GM21619 (cell line): ENCODE results near the gene CDH13.

Source experiments
- ATAC-seq: cut with Tn5 transposase; IDR thresholded peaks from one replicate; pipeline ENCODE4 v1.9.1; 2021; ENCODE audit not compliant: unreplicated experiment

The CDH13 gene

DNA sequence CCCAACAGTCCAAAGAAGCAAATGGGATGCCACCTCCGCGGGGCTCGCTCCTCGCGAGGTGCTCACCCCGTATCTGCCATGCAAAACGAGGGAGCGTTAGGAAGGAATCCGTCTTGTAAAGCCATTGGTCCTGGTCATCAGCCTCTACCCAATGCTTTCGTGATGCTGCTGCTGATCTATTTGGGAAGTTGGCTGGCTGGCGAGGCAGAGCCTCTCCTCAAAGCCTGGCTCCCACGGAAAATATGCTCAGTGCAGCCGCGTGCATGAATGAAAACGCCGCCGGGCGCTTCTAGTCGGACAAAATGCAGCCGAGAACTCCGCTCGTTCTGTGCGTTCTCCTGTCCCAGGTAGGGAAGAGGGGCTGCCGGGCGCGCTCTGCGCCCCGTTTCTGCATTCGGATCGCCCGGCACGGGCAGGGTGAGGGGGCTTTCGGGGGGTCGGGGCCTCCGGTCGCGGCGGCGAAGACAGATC lies at the start of gene CDH13:
Gene CDH13, plus strand, starts transcription at position 179 of the 471 bp plus-strand sequence.
- no peak for ATAC-seq

DNA sequence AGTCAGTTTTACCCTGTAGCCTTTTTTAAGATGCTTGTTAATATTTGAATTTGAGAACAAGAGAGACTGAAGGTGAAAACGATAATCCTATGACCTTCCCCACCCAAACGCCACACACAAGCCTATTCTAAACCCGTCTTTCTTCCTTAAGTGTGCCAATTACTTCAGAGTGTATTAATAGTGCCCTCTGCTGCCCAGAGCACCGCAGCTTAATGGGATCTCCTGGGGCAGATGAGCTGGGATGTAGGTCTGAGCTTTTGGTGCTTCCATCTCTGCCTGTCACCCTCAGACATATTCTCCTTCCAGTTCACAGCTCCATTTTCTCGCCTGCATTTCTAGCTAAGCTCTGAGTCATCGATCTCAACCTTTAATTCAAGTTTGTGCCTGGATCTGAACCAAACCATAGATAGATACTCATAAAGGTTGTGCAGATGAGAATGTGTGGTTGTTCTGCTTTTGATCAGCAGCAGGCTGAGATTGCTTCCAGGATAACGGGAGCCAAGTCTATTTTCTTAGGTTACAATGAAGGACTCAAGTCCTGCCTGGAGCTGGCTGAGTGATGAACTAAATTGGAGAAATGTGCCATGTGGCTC lies 46.4 kb upstream of the CDH13 start:
- no peak for ATAC-seq

DNA sequence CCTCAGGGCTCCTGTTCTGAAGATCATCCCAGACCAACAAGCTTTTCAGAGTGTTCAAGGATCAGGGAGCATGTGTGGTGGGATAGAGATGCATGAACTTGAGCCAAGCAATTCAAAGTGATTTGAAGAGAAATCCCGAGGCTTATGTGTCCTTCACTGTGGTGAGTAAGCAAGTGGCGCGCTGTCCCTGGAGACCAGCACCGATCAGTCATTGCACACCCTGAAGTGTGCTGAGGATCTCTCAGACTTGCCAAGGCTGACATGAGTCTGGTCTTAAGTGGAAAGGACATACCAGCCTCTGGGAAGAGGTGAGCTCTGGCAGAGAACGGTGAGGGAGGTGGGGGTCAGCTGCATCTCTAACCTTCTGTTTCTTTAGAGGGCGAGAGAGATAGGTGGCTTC lies 43.8 kb upstream of the CDH13 start:
- no peak for ATAC-seq

DNA sequence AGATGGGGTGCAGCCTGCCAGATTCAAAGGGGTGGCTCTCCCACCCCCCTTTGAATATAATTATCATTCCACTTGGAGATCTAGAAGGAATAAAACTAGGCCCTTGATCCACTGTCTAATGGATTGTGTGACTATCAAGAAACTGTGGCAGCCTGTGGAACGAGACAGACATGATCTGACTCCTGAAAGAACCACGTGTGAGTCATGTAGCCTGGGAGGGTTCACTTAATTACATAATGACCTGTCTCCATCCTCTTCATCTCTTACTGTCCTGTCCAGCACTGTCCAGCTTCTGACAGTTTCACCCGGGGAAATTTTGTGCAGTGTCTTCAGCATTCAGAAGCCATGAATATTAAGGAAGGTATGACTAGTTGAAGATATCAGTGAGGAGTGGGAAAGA lies 43.3 kb upstream of the CDH13 start:
- ATAC-seq: no peak

DNA sequence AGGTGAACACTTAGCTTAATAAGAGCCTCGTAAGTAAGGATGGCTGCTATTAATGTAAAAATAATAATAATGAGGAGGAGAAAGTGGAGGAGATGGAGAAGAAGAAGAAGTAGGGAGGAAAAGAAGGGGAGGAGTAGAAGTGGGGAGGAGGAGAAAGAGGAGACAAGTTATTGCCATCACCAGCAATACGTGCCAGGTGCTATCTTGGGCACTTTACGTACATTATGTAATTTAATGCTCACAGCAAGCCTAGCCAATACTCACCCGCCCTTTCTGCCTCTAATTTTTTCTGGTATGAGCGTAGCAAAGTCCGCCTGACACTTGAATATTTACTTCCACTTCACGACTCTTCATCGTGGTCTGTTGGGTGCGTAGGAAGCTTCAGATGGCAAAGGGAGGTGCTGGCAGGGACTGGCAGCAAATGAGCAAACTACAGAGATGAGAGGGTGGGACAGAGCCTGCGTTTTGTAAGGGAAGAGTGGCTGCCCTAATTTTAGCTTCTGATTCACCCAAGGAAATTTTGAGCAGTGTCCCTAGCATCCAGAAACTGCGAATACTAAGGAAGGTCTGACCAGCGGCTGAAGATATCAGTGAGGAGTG lies 42.1 kb upstream of the CDH13 start:
- no peak for ATAC-seq

DNA sequence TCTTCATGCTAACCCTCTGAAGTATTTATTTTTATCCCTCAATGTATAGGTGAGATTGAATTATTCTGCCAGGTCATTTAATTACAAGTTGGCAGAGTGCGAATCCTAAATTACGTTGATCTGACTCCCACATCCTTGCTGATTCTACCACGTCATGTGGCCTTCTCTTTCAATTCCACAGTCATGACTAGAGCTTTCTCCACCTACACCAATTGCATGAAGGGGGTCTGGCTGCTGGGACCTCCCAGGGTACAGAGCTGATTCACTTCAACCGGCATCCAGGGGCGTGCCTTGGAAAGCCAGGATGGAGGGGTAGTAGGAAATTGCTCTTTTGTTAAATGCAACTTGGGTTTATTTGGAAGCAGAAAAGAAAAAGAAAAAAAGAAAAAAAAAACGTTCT lies 41.1 kb upstream of the CDH13 start:
- ATAC-seq: no peak

DNA sequence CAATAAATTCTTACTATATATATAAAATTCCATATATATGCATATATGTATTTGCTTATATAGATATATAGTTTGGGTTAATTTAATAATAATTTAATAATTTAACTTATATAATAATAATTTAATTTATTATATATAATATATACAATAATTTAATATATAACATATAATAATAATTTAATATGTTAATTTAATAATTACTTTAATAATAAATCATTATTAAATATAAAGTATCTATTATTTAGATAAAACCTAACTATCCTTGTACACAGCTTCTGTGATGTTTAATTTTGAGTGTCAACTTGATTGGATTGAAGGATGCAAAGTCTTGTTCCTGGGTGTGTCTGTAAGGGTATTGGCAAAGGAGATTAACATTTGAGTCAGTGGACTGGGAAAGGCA lies 40.6 kb upstream of the CDH13 start:
- no peak for ATAC-seq

DNA sequence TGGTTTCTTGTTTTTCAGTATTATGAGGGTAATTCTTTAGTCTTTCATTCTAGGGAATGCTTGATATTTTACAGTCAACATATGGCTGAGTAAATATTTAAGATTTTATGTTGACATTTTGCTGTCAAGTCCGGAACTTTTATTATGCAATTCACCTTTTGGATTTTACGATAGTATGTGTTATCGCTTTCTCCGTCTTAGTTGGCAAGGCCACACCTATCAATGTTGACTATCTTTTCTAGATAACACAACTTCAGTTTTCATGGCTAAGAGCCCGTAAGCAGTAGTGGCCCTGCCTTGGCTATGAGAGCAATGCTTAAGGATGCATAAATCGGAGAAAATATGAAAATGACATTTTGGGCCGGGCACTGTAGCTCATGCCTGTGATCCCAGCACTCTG lies 39.5 kb upstream of the CDH13 start:
- no peak for ATAC-seq

DNA sequence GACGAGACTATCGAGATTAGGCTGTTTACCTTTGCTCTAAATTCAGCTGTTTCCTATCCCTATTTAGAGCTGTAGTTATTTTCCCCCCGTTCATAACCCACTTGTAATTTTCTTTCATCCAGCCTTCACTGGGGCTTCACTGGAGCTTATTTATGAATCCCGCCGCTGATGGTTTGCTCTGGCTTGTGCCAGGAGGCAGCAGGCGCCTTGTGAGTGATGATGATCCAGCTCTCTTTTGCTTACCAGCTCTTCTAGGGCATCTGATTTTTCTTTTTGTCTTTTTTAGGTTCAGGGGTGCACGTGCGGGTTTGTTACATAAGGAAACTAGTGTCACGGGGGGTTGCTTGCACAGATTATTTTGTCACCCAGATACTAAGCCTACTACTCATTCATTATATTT lies 37.4 kb upstream of the CDH13 start:
- ATAC-seq: no peak

DNA sequence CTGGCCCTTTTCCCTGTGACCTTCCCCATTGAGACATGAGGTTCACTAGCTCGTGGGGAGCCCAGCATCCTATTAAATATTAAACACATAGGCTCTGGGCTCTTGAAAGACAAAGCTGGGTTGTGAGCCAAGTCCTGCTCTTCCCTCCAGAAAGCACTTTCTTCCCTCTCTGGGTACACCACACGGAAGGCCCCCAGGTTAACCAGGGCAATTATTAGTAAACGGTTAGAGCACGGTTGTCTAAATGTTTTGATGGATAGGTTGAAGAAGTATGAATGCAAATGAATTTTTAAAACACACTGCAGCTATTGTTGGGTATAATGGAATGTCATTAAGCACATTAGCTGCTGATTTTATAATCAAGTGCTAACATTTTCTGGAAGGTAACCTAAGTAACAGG lies 32.7 kb upstream of the CDH13 start:
- no peak for ATAC-seq

DNA sequence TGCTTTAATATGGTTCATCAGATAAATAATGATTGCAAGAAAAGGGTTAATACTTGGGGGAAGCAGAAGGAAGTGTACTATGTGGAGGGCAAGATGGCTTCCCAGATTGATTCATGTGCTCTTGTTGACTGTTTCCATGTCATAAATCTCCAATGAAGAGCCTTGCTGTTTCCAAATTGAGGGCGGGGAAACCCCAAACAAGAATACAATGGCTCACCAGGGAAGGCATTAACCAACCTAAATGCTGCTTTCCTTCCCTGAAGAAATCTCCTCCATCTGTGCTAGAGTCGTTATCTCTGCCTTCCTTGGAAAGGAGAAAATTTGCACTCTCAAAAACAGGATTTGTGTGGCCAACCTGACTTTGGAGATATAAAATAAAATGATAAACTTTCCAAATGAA lies 28.0 kb upstream of the CDH13 start:
- ATAC-seq: no peak

DNA sequence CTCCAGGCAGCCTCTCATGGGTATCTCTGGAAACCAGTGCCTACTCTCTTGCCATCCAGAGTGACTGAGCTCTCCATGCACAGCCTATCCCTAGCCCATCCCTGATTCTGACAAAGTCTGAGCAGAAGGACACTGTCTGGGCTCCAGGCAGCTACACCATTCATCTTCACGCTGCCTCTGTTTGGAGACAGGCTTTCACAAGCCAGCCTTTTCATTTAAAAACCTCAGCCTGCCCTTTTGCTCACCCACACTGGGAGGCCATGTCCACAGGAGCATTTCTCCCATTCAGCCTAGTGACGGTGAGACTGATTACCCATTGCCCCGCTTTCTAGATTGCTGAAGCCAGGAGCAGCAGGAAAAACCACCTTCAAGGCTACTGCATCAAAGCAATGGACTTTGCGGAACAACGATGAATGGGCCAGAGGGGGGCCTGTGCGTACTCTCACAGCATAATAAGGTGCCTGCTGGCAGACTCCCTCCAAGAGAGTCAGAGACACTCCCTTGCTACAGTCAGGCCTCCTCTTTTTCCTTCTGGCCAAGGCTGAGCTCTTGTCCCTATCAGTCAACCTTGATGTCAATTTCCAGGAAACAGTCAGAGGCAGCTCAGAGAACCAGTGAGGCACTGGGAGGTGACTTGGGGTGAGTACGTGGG lies 24.7 kb upstream of the CDH13 start:
- no peak for ATAC-seq

DNA sequence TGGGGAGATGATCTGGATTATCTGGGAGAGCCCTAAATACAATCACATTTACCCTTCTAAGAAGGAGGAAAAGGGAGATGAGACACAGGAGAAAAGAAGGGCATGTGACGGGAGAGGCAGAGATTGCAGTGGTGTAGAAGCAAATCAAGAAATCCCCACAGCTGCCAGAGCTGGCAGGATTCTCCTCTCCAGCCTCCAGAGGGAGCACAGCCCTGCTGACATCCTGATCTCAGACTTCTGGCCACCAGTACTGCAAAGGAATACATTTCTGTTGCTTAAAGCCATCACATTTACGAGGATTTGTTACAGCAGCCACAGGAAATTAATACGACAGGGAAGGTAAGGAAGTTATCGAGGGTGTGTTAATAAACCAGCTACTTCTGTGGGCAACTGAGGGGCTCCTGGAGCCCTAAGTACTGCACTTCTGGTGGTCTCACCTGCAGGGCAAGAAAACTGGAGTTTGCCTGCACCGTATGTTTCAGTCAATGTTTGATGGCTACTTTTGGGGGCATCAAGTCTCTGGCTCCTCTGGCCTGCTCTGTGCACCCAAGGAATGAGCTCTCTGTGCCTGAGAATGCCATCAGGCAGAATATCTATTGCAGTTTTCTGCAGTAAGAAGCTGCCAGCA lies 22.9 kb upstream of the CDH13 start:
- no peak for ATAC-seq

DNA sequence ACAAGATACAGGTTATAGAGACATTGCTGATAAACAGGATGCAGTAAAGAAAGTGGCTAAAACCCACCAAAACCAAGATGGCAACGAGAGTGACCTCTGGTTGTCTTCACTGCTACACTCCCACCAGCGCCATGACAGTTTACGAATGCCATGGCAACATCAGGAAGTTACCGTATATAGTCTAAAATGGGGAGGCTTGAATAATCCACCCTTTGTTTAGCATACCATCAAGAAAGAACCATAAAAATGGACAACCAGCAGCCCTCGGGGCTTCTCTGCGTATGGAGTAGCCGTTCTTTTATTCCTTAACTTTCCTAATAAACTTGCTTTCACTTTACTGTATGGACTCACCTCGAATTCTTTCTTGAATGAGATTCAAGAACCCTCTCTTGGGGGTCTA lies 21.7 kb upstream of the CDH13 start:
- ATAC-seq: no peak

DNA sequence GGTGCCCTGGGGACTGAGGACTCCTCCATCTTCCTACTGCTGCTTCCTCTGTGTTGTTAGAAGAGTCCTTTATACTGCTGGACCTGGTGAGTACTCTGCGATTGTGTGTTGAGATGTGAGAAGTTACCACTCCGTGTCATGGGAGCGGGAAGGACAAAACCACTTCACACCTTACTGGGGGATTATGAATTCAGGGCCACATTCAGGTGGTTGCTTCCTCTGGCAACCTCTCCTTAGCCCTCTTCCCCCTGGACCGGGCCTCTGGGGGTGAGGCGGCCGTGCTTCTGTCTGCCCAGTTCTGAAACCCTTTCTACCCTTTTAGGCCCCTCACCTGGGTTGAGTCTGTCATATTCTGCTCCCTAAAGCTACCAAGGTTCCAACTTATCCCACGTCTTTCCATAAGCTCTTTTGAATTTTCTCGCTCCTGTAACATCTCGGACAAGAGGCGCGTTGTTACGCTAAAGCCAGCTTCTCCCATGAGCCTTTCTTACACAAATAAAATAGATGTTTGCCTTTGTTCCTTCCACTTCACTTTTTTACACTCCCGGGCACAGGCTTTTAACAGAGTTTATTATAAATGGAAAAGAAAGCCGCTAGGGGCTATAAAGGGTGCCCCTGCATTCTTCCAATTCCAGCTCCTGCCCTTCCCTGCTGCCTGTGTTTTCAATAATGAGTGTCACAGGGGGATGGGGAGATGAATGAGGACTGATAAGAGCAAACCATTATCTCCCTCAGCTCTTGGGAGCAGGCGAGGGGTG lies 20.7 kb upstream of the CDH13 start:
- no peak for ATAC-seq

DNA sequence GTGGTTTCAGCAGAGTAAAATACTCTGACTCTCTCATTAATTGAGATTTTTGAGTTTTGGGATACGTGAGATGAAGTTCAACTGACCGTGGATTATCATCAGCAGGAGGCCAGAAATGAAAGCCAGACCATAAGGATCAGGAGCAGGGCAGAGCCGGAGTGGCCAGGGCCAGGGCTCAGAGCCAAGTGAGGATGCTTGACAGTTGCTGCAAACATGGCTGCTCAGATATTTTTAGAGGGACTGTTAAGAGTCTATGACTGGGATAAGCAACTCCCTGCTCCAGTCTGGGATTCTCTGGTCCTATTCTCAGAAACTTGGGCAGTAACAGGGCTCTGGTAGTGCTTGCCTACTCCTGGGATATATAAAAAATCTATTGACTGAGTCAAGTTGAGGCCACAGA lies 17.6 kb upstream of the CDH13 start:
- ATAC-seq: no peak

DNA sequence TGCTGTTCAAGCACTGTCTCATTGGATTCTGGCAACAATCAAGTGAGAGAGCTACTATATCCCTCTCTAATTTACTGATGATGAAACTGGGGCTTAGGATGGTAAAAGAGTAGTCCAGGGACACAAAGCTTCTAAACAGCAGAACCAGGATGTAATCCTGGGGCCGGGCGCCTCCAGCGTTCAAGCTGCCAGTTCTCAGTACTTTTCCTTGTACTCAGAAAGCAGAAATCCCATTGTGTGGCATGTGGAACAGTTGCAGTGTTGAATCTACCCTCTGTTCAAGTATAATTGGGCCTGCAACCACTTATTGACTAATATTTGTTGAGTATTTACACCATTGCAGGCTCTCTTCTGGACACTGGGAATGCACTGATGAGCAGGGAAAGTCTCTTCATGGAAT lies 14.5 kb upstream of the CDH13 start:
- ATAC-seq: no peak

DNA sequence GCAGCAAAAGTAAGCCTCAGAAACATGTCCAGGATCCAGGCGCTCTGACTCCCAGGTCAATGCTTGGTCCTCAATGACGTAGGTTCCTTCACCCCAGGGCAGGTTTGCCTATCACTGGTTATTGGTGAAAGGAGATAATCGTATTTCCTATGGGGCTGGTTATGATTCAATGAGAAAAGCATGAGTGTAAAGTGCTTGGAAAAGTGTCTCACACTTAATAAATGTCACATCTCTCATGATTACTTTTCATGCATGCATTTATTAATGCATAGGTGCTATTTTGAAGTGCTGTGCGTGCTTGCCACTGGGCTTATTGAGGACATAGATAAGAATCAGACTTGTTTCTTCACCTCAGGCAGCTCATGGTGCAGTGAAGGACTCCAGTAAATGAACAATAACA lies 10.4 kb upstream of the CDH13 start:
- ATAC-seq: no peak

DNA sequence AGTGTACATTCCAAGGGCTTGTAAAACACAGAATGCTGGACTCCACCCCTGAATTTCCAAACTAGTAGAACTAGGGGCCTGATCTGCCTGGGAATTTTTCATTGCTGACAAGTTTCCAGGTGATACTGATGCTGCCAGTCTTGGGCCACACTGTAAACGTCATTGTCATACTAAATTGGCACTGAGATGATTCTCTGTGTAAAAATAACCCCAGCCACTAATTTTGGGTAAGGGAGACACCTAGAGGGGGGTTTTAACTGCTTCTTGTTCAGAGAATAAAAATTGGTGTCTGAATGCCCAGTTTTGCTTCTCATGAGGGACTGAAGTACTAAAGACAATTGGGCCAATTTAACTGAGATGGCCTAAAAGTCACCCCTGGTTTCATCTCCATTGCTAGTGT lies 5.0 kb upstream of the CDH13 start:
- no peak for ATAC-seq

DNA sequence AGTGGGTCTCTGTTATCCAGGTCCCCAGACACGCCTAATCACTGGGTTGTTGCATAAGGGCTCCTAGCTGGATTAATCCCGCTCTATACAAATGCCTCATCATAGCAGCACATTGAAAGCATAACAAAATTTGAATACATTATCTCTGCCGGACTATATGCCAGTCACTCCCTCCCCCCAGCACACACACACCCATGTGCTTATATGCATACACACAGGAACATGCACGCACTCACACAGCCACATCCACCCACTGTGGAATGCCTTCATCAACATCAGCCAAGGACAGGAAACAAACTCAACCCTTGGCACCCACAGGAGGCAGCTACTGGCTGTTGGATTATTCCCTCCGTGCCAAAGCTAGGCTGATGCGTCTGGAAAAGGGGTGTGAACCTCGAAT lies 3.5 kb upstream of the CDH13 start:
- ATAC-seq: no peak
